ENCODE results near the gene XCR1.

DNA sequence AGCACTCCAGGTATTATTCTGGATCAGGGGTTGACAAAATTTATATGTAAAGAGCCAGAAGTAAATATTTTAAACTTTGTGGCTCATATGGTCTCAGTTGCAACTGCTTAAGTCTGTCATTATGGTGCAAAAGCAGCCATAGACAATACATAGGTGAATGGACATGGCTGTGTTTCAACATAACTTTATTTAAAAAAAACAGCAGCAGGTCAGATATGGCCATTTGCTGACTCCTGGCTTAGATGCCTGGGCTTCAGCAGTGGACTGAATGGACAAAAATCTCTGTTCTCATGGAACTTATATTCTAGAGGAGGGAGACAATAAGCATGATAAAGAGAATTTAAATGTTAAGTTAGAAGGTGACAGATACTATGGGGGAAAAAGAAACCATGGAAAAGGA lies 20.0 kb downstream of the XCR1 start:
- TF ChIP-seq, protein P1, sequence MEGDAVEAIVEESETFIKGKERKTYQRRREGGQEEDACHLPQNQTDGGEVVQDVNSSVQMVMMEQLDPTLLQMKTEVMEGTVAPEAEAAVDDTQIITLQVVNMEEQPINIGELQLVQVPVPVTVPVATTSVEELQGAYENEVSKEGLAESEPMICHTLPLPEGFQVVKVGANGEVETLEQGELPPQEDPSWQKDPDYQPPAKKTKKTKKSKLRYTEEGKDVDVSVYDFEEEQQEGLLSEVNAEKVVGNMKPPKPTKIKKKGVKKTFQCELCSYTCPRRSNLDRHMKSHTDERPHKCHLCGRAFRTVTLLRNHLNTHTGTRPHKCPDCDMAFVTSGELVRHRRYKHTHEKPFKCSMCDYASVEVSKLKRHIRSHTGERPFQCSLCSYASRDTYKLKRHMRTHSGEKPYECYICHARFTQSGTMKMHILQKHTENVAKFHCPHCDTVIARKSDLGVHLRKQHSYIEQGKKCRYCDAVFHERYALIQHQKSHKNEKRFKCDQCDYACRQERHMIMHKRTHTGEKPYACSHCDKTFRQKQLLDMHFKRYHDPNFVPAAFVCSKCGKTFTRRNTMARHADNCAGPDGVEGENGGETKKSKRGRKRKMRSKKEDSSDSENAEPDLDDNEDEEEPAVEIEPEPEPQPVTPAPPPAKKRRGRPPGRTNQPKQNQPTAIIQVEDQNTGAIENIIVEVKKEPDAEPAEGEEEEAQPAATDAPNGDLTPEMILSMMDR (conservative IDR thresholded peaks at IDR 0.05; ENCODE audit: low read length), result no peak
- TF ChIP-seq EZH2phosphoT487 (IDR thresholded peaks at IDR 0.05; ENCODE audit: borderline replicate concordance, low read depth, low read length), result no peak
